Left renal pelvis (tissue), 4 donors: ENCODE data around the gene EPHB3. TPM values are rescaled to one million over a fixed set of nuclear protein-coding genes. Genes with fewer than 3 reads are reported as not detected.

Experiments used
- DNase-seq, 4 donors: peaks; one replicate each; pipeline ENCODE4 v3.0.0-alpha.2; 2013; ENCODE audit warnings: low read depth in 4 of 4, low spot score in 3 of 4
- polyA plus RNA-seq, 4 donors: library from polyadenylated mRNA; unstranded; fragments of 120-200 nt; gene quantifications; one replicate each; pipeline ENCODE4 v1.2.1, GENCODE V29; 2013; ENCODE audit not compliant: insufficient read length in 4 of 4

EPHB3 gene
- 10 to 100 TPM; 24.2 to 40.6 (median 32.7) TPM for polyA plus RNA-seq

- peak; percentile 98 to 100 (median 99) for DNase-seq
These were observed at the start of gene EPHB3 for GRCh38 chr3:184561061-184561912. EPHB3 (plus strand) TSS chr3:184561785; CDS start chr3:184562236, 451 bp downstream.

- DNase-seq = no peak
These were observed 49.0 kb upstream of the EPHB3 start for GRCh38 chr3:184512621-184513020.

- DNase-seq = peak; percentile 59 to 80 (median 71)
These were observed 48.1 kb upstream of the EPHB3 start for GRCh38 chr3:184513276-184514170.

- no peak for DNase-seq
These were observed 47.5 kb upstream of the EPHB3 start for GRCh38 chr3:184514171-184514490.

GRCh38 chr3:184523825-184524615 lies 37.6 kb upstream of the EPHB3 start:
- no peak for DNase-seq

GRCh38 chr3:184524981-184525336 lies 36.6 kb upstream of the EPHB3 start:
- no peak for DNase-seq

GRCh38 chr3:184525337-184526087 lies 36.1 kb upstream of the EPHB3 start:
- no peak for DNase-seq

- DNase-seq = no peak
These were observed 35.5 kb upstream of the EPHB3 start for GRCh38 chr3:184526088-184526433.

GRCh38 chr3:184531626-184532280 lies 29.8 kb upstream of the EPHB3 start:
- no peak for DNase-seq

GRCh38 chr3:184532940-184533732 lies 28.4 kb upstream of the EPHB3 start:
- no peak for DNase-seq

- DNase-seq = no peak
These were observed 23.5 kb upstream of the EPHB3 start for GRCh38 chr3:184537885-184538665.

- DNase-seq = no peak
These were observed 22.7 kb upstream of the EPHB3 start for GRCh38 chr3:184538666-184539431.

GRCh38 chr3:184539801-184540435 lies 21.7 kb upstream of the EPHB3 start:
- no peak for DNase-seq

GRCh38 chr3:184540777-184541681 lies 20.6 kb upstream of the EPHB3 start:
- no peak for DNase-seq

GRCh38 chr3:184541886-184542562 lies 19.6 kb upstream of the EPHB3 start:
- DNase-seq = no peak
